ENCODE results near the gene CEP85L.
A peak's percentile ranks its signal among the peaks of the same experiment; 100 is the strongest.
"Not testable (repeated sequence)": the region's sequence is repeated elsewhere in the genome, so short reads cannot be mapped to it uniquely, and the experiment has no call there.

Gene CEP85L

GRCh38 chr6:118476551-118476950 is 174.8 kb downstream of the CEP85L start:
- FAIRE-seq, result no peak
- TF ChIP-seq TAF1 (IDR thresholded peaks at IDR 0.05; ENCODE audit: borderline replicate concordance, low read depth, low read length) (no peak), POLR2AphosphoS5 (IDR thresholded peaks at IDR 0.05; ENCODE audit: low read depth, low read length) (no peak), POLR2A (IDR thresholded peaks at IDR 0.05; ENCODE audit: low read depth, low read length) (no peak)
- no peak for DNase-seq (ENCODE audit: insufficient read length)

GRCh38 chr6:118473266-118473665 is 178.1 kb downstream of the CEP85L start:
- no peak for FAIRE-seq
- no peak for DNase-seq (ENCODE audit: insufficient read length)

GRCh38 chr6:118469468-118469867 is 181.9 kb downstream of the CEP85L start:
- TF ChIP-seq TAF1 (IDR thresholded peaks at IDR 0.05; ENCODE audit: borderline replicate concordance, low read depth, low read length), result no peak
- TF ChIP-seq POLR2AphosphoS5 (IDR thresholded peaks at IDR 0.05; ENCODE audit: low read depth, low read length), result no peak
- TF ChIP-seq POLR2A (IDR thresholded peaks at IDR 0.05; ENCODE audit: low read depth, low read length), result no peak
- FAIRE-seq (no peak), DNase-seq (ENCODE audit: insufficient read length) (no peak)

More at GRCh38 chr6:118473266-118473665, 178.1 kb downstream of the CEP85L start:
- TF ChIP-seq TAF1 (IDR thresholded peaks at IDR 0.05; ENCODE audit: borderline replicate concordance, low read depth, low read length), result no peak
- TF ChIP-seq POLR2AphosphoS5 (IDR thresholded peaks at IDR 0.05; ENCODE audit: low read depth, low read length), result no peak
- TF ChIP-seq POLR2A (IDR thresholded peaks at IDR 0.05; ENCODE audit: low read depth, low read length), result no peak

- DNase-seq (ENCODE audit: insufficient read length) (no peak), FAIRE-seq (no peak)
- TF ChIP-seq TAF1 (IDR thresholded peaks at IDR 0.05; ENCODE audit: borderline replicate concordance, low read depth, low read length), result no peak
- no peak for TF ChIP-seq POLR2A (IDR thresholded peaks at IDR 0.05; ENCODE audit: low read depth, low read length)
- no peak for TF ChIP-seq POLR2AphosphoS5 (IDR thresholded peaks at IDR 0.05; ENCODE audit: low read depth, low read length)
Measured at GRCh38 chr6:118468682-118469465, 182.5 kb downstream of the CEP85L start.

GRCh38 chr6:118467181-118467580 is 184.2 kb downstream of the CEP85L start:
- no peak for DNase-seq (ENCODE audit: insufficient read length)
- no peak for TF ChIP-seq POLR2A (IDR thresholded peaks at IDR 0.05; ENCODE audit: low read depth, low read length)
- TF ChIP-seq POLR2AphosphoS5 (IDR thresholded peaks at IDR 0.05; ENCODE audit: low read depth, low read length), result no peak
- no peak for TF ChIP-seq TAF1 (IDR thresholded peaks at IDR 0.05; ENCODE audit: borderline replicate concordance, low read depth, low read length)
- peak; percentile 27 for FAIRE-seq

GRCh38 chr6:118464620-118465019 is 186.8 kb downstream of the CEP85L start:
- TF ChIP-seq POLR2A (IDR thresholded peaks at IDR 0.05; ENCODE audit: low read depth, low read length), result no peak
- no peak for TF ChIP-seq POLR2AphosphoS5 (IDR thresholded peaks at IDR 0.05; ENCODE audit: low read depth, low read length)
- no peak for TF ChIP-seq TAF1 (IDR thresholded peaks at IDR 0.05; ENCODE audit: borderline replicate concordance, low read depth, low read length)
- FAIRE-seq, result no peak

GRCh38 chr6:118460958-118461470 is 190.4 kb downstream of the CEP85L start:
- DNase-seq (ENCODE audit: insufficient read length) (no peak), FAIRE-seq (no peak)
- TF ChIP-seq POLR2A (IDR thresholded peaks at IDR 0.05; ENCODE audit: low read depth, low read length) (no peak), POLR2AphosphoS5 (IDR thresholded peaks at IDR 0.05; ENCODE audit: low read depth, low read length) (no peak), TAF1 (IDR thresholded peaks at IDR 0.05; ENCODE audit: borderline replicate concordance, low read depth, low read length) (no peak)

More at GRCh38 chr6:118464620-118465019, 186.8 kb downstream of the CEP85L start:
- DNase-seq (ENCODE audit: insufficient read length), result no peak

GRCh38 chr6:118456982-118457381 is 194.4 kb downstream of the CEP85L start:
- DNase-seq (ENCODE audit: insufficient read length) (no peak), FAIRE-seq (no peak)
- no peak for TF ChIP-seq TAF1 (IDR thresholded peaks at IDR 0.05; ENCODE audit: borderline replicate concordance, low read depth, low read length)

GRCh38 chr6:118451839-118452238 is 199.6 kb downstream of the CEP85L start:
- TF ChIP-seq TAF1 (IDR thresholded peaks at IDR 0.05; ENCODE audit: borderline replicate concordance, low read depth, low read length) (no peak), POLR2A (IDR thresholded peaks at IDR 0.05; ENCODE audit: low read depth, low read length) (no peak), POLR2AphosphoS5 (IDR thresholded peaks at IDR 0.05; ENCODE audit: low read depth, low read length) (no peak)
- FAIRE-seq (no peak), DNase-seq (ENCODE audit: insufficient read length) (no peak)

GRCh38 chr6:118444796-118445195 is 206.6 kb downstream of the CEP85L start:
- TF ChIP-seq POLR2AphosphoS5 (IDR thresholded peaks at IDR 0.05; ENCODE audit: low read depth, low read length) (no peak), TAF1 (IDR thresholded peaks at IDR 0.05; ENCODE audit: borderline replicate concordance, low read depth, low read length) (no peak), POLR2A (IDR thresholded peaks at IDR 0.05; ENCODE audit: low read depth, low read length) (no peak)
- no peak for FAIRE-seq

GRCh38 chr6:118436482-118436881 is 214.9 kb downstream of the CEP85L start:
- no peak for DNase-seq (ENCODE audit: insufficient read length)
- FAIRE-seq, result no peak
- TF ChIP-seq POLR2AphosphoS5 (IDR thresholded peaks at IDR 0.05; ENCODE audit: low read depth, low read length) (no peak), POLR2A (IDR thresholded peaks at IDR 0.05; ENCODE audit: low read depth, low read length) (no peak), TAF1 (IDR thresholded peaks at IDR 0.05; ENCODE audit: borderline replicate concordance, low read depth, low read length) (no peak)

More at GRCh38 chr6:118444796-118445195, 206.6 kb downstream of the CEP85L start:
- no peak for DNase-seq (ENCODE audit: insufficient read length)

- DNase-seq (ENCODE audit: insufficient read length); FAIRE-seq: not testable (repeated sequence)
Measured at GRCh38 chr6:118434147-118434546, 217.2 kb downstream of the CEP85L start.

- DNase-seq (ENCODE audit: insufficient read length); FAIRE-seq: not testable (repeated sequence)
Measured at GRCh38 chr6:118421312-118421711, 230.1 kb downstream of the CEP85L start.
